NCI-H128 (cell line): Measurements from ENCODE around the gene ANXA2.
"Not testable (repeated sequence)": the region's sequence is repeated elsewhere in the genome, so short reads cannot be mapped to it uniquely, and the experiment has no call there.

ENCODE experiments used
- DNase-seq: peaks from one replicate; lab custom pipeline; 2025; ENCODE audit not compliant: unreplicated experiment; lab: John Stamatoyannopoulos, UW

The ANXA2 gene

DNA sequence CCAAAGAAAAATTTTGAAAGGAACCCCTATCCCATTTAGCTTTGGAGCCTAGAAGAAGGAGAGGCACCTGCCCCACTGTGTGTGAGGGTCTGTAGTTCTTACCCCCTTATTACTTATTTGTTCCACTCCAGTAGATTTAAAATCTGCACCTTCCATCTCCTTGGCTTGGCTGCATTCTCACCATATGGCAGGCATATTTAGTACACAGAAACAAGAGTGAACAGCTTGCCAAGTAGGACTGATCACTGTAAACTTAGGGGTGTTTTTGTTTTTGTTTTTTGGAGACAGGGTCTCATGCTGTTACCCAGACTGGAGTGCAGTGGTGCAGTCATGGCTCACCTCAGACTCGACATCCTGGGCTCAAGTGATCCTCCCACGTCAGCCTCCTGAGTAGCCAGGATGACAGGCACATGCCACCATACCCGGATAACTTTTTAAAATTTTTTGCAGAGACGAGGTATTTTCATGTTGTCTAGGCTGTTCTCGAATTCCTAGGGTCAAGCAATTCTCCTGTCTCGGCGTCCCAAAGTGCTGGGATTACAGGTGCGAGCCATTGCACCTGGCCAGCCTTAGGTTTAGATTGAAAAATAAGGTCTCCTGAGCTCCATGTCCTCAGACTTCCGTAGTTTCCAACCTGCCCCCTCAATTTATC, 14.1 kb upstream of the ANXA2 start:
- no peak for DNase-seq

DNA sequence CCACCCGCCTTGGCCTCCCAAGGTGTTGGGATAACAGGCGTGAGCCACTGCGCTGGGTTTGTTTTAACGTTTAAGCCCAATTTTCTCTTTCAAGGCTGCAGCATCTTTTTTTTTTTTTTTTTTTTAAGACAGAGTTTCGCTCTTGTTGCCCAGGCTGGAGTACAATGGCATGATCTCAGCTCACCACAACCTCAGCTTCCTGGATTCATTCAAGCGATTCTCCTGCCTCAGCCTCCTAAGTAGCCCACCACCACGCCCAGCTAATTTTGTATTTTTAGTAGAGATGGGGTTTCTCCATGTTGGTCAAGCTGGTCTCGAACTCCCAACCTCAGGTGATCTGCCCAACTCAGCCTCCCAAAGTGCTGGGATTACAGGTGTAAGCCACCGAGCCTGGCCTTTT, 12.6 kb upstream of the ANXA2 start:
- not testable (repeated sequence) for DNase-seq

DNA sequence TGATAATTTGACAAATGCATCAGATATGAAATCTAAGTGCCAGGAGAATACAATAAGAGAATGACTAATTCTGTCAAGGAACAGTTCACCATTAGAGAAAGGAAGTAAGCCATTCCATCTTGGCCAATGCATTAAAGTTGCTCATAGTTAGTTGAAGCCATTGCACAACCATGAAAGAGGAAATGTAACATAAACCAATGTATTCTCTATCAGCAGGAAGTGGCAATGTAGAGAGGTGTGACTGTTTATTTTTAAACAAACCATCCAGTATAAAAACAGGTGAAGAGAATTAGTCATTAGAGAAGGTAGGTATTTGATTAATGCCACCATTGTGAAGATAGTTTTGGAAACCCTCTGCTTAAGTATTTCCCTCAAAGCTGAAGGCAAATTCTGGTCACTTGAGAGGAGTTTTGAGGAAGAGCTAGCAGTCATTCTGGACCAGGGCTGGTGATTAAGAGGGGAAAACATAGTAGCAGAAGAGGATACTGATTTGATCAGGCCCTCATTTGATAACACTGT, 10.7 kb upstream of the ANXA2 start:
- no peak for DNase-seq

GRCh38 chr15:60407415-60407805, 9.6 kb upstream of the ANXA2 start:
- DNase-seq = no peak

DNA sequence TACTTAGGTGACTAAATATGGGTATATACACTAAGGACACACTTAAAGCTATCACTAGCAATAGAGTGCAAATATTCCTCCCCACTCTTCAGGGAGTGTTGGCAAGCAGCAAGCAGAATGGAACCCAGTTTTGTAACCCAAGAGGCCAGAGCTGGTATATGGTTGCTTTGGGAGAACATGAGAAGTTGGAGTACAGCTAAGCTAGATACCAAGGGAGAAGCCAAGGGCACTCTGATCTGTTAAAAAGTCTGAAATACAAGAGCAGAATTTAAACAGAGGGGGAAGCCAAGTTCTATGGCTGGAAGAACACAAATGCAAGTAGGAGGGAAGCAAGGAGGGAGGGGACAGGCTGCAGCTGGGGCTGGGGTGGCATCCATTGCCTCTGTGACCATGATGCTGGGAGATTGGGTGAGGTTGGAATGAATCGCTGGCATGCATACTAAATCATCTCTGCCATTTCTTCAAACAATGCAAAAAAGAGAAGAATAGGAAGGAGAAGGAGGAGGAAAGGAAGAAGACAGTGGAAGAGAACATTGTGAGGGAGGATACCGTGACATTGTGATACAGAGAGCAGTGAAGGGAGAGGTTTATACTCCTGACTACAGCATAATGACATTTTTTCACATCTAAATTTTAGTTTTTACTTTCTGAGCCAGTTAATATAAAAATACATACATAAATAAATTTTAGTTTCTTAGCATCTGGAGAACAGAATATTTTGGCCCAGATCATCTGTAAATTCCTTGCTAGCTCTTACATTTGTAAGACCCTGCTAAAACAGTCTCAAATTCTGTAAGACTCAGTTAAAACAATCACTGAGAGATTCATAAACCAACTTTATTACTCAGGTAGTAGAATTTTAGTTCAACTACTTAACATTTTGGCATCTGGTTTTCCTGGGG, 9.0 kb upstream of the ANXA2 start:
- DNase-seq = no peak

- DNase-seq = no peak
Measured at GRCh38 chr15:60405399-60405798, 7.6 kb upstream of the ANXA2 start.

DNA sequence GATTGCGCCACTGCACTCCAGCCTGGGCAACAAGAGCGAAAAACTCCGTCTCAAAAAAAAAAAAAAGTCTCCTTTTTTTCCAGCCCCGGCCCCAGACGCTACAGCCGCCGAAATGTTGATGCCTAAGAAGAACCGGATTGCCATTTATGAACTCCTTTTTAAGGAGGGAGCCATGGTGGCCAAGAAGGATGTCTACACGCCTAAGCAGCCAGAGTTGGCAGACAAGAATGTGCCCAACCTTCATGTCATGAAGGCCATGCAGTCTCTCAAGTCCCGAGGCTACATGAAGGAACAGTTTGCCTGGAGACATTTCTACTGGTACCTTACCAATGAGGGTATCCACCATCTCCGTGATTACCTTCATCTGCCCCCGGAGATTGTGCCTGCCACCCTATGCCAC, 6.6 kb upstream of the ANXA2 start:
- not testable (repeated sequence) for DNase-seq

GRCh38 chr15:60400944-60401343, 3.2 kb upstream of the ANXA2 start:
- no peak for DNase-seq

DNA sequence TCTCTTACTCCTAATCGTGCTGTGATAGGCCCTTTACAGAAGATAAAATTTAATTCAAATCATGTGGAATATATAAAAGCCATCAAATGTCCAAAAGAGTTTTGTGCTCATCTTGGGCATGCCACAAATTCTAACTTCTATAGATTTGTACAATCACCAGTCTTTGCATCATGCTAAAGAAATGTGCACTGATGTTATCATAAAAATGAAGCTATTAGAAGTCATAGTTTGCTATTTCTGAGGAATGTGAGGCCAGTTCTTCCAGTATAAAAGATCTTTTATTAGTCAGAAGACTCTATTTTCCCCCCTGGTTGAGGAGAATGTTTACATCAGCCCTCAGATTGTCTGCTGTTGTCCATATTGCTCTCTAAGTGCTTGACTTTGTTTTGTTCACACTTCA, 2.1 kb upstream of the ANXA2 start:
- DNase-seq = no peak

- DNase-seq = no peak
Measured at GRCh38 chr15:60399246-60399915, 1.6 kb upstream of the ANXA2 start.

DNA sequence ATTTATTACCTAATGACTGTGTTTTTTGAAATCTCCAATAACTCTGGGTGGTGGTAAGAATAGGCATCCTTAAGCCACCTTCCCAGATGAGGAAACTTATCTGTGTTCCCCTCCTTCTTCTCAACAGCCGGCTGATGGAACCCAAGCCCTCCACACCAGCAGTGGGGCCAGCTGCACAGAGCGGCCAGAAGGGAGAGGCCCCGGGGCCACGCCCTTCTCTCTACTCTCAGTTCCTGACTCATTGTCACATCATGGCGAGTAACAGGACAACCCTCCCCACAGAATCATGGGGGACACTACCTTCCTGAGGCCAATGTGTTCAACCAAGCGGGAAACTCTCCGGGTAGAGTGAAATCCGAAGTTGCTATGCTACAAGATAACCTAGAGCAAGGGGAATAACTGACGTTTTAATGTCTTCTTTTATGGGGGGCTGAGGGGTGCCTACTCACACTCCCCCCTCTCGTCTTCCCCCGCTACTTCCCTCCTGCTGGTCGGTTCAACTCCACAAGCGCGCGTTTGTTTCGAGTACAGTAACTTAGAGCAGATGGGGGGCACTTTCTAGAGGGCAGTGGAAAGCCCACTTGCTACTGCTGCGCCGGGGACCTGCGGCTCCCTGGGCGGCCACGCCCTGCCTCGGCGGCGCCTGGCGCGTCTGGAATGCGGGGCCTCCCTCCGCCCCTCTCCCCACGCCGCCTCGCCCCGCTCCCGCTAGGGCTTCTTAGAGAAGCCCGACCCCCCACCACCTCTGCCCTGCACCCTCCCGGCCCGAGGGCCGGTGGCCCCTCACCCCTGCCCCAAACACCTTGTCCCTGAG, 621 bp downstream of the ANXA2 start:
- DNase-seq = no peak

DNA sequence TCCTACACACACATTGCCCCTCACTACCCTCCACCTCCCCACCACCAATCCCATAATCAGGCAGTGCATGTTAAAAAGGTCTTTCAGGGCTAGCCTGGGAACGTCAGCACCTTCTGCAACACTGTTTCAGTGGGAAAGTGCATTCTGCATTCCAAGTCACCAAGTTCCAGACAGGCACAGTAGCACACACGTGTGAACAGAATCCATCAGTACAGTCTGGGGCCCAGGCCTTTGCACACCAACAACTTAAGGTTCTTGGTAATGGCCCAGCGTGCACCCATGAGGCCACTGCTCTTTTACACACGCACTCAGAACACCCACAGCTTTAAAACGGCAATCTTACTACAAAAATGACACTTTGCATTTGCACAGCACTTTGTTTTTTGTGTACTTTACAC, 1.2 kb downstream of the ANXA2 start:
- no peak for DNase-seq

DNA sequence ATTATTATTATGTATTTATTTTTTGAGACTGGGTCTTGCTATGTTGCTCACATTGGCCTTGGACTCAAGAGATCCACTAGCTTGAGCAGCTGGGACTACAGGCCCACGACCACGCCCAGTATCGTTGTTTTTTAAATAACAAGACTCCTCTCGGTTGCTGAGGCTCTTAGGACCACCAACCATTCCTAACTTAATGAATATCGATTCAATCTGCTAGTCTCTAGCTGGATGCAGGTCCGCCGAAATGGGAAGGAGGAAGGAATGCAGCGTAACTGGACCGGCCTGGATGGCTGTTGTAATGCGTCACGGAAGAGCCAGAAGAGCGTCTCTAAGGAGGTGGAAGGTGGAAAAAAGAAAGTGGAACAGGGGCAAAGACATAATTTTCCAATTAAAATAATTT, 1.7 kb downstream of the ANXA2 start:
- no peak for DNase-seq

GRCh38 chr15:60395276-60396011, 2.3 kb downstream of the ANXA2 start:
- no peak for DNase-seq

DNA sequence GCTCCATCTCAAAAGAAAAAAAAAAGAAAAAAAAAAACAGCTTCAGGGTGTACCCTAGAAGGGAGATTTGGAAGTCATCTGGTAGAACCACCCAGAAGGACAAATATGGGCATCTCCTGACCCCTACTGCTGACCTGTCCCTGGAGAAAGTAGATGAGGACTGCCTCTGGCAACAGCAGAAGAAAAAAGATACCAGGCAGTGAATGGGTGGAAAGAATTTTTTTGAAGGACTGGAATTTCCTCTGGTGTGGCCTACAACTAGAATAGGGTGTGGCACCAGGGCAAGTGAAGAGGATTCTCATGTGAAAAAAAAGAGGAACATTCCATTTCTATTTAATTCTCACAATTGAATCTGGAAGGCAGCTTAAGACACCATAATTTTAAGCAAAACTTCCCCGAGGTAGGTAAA, 3.1 kb downstream of the ANXA2 start:
- DNase-seq = no peak

GRCh38 chr15:60392986-60393790, 4.6 kb downstream of the ANXA2 start:
- DNase-seq = no peak

- no peak for DNase-seq
Measured at GRCh38 chr15:60392601-60392985, 5.2 kb downstream of the ANXA2 start.

GRCh38 chr15:60391722-60392315, 6.0 kb downstream of the ANXA2 start:
- DNase-seq = no peak

DNA sequence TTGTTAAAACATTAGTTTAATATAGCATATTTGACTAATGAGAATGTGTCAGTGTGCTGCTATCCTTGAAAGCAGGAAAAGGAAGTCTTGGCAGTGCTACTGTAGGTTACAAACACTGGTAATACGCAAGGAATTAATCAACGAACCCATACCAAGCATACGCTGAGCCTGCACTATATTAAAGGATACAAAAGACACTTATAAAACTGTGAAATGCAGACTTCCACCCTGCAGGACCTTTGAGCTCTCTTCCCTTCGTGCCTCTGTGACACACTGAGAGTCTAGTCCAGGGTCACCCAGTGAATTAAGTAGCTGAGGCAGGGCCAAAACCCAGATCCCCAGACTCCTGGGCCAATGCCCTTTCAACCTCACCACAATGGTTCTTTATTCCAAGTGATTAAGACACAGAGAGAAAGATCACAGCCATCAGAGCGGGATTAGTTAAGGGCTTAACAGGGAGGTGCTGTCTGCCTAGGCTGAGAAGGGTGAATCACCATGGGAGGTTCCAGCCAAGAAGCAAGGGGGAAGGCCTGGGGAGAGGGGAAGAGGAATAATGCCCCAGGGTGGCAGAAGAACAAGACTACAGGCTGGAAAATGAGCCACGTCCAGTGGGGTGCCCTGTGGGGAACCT, 6.8 kb downstream of the ANXA2 start:
- no peak for DNase-seq
